HG03521 (cell line): Measurements from ENCODE around the gene B4GALT1.

ENCODE experiments used
- ATAC-seq: cut with Tn5 transposase; IDR thresholded peaks from one replicate; pipeline ENCODE4 v1.9.1; 2021; ENCODE audit warnings: mild to moderate bottlenecking, moderate library complexity; ENCODE audit not compliant: unreplicated experiment

The B4GALT1 gene

DNA sequence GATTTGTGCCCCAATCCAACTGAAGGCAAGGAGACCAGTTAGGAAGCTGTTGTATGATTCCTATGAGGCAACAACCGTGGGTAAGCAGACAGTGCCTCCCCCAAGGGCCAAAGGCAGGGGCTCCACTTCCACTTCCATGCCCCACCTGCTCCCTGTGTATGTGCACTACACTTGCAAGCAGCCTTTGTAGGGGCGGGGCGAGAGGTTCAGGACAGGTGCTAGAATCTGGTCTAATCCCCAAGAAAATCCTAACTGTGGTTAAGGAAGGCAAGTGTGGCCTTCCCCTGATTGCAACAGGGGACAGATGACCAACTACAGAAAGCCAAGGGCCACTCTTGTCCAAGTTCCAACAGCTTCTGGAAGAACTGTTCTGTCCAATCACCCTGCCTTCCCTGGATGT lies 41.7 kb downstream of the B4GALT1 start:
- no peak for ATAC-seq

DNA sequence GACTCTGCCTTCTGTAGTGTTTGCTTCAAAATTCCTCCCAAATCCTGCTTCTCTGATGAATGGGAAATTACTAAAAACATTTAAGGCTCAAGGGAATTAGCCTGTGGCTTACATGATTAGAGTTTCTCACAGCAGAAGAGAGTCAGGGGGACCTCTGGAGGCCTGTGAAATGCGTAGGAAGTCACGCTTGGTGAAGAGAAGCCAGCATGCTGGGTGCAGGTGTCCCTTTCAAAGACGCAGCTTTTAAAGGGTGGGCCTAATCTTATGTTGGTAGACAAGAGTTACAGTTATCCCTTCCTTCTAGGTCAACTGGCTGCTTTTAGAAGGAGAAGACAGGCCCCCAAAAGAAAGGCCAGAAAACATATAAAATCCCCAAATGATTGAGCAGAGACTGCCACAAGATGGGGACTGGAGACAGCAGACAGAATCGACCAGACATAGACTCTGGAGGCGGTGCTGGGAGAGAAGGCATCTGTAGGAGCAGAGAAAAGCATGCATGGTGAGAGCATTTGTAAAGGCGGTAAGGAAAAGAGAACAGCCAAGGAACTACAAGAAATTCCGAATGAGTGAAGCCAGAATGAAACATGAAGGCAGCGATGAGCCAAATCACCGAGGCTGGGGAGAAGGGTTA lies 42.3 kb downstream of the B4GALT1 start:
- no peak for ATAC-seq

DNA sequence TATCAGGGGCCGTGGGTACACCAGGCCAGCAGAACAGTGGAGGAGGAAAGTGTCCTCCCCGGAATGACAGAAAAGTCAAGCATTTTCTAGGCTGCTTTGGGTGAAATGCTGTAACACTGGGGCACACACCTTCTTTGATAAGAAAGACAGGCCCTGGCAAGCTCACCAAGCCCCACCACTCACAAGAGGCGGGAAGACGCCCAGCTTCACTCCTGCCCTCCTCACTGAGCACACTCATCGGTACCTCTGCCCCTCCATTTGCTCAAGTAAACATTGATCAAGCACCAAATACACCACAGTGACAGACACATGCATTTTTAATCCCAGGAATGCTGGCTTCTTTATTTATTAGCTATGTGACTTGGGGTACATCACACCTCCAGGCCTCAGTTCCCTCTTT lies 43.1 kb downstream of the B4GALT1 start:
- no peak for ATAC-seq

DNA sequence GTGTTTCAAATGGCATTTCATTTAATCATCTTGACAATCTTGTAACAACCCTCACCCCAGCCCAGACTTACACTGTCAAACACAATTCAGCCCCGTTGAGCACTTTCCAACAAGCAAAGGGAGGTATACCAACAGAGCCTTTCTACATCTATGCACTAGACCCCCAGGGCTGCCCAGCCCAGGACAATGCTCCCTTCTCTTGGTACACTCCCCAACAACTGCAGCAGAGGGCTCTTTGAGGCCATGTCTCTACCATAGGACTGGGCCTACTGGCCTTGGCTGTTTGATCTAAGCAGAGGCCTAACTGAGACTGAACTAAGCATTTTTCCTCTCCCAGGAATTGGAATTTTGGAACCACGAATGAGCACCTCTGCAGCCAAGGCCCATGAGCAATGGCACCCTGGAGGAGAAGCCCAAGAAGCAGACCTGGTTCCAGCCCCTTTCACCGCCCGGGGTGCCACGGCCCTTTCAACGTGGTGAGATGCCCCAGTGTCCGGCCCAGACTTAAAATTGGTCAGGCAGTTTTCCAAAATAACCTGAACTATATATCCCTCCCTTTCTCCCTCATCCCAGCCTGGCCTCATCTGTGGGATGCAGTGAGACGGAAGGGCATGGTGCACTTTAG lies 43.6 kb downstream of the B4GALT1 start:
- no peak for ATAC-seq

DNA sequence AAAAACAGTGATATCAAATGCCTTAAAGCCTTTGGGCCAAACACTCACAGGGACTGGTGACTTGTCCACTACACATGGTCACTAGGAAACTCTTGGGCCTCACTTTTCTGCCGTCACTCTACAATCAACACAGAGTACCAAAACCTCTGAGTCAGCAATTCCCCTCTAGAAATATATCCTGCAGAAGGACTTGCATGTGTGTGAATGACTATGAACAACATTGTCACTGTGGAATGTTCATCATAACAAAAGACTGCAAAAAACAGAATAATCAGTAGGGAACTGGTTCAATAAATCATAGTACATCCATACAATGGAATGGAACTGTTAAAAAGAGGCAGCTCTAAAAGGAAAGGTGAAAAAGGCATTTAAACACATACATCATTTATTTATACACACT lies 46.5 kb downstream of the B4GALT1 start:
- no peak for ATAC-seq

DNA sequence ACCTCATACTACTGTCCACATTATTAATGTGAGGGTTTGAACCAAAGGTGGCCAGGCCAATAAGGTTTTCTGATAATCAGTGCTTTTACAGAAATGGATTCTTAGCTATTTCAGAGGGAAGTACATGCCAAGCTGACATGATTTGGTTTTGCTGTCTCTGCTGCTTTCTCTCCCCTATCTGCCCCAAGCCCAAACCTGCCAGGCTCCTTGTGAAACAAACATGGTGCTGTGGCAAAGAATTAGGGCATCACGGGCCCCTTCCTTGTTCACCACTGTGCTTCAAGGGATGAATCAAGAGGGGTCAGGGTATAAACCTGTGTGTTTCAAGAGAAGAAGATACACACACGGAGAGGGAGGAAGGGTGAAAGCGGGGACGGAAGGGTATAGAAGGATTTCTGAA lies 49.3 kb downstream of the B4GALT1 start:
- no peak for ATAC-seq

DNA sequence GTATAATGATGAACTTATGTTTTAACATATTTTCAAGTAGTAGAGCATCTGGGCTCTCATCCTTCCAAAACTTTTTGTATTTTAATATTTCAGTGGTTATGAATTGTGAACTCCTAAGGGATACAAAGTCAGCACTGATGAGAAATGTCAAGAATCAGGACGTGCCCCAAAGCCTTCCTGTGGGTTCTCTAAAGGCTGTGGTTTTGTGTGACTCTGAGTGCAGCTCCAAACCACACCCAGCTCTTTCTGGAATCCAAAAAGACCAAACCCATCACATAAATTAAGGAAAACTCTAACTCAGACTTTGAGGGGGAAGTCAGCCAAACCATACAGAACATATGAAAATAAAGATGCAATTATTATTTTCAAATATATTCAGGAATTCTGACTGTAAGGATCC lies 49.8 kb downstream of the B4GALT1 start:
- ATAC-seq, result no peak

DNA sequence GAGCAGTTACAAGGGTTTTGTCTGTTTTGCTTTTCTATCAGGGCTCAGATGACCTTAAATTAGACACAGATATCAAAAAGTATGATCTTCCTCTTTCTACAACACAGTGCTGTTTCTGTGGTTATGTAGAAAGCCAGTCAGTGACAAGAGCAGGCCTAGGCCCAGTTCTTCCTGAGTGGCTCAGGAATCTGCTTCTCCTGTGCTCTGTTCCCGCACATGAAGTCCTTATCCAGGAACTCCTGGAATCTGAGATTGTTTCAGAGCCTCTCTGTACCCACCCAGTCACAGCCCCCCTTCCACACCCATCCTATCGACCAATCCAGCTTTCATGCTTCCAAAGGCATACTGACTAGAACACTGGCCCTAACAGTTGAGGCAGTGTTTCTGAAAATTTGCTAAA lies 50.3 kb downstream of the B4GALT1 start:
- no peak for ATAC-seq

DNA sequence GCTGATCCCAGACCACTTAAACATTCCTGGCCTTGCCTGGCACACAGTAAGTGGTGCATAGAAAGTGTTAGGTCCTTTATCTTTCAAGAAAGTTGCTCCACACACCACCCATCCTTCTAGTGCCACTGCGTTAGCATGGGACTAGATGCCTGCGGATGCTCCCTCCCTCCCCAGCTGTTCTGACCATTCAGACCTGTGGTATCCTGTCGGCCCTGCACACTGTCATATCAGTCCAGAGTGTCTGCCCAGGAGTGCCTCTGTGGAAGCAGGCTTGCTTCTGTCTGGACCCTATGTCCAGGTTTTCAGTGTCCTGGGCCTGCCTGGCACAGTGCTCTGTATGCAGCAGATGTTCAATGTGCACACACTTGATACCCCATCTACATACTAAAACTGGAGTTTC lies 52.4 kb downstream of the B4GALT1 start:
- no peak for ATAC-seq

DNA sequence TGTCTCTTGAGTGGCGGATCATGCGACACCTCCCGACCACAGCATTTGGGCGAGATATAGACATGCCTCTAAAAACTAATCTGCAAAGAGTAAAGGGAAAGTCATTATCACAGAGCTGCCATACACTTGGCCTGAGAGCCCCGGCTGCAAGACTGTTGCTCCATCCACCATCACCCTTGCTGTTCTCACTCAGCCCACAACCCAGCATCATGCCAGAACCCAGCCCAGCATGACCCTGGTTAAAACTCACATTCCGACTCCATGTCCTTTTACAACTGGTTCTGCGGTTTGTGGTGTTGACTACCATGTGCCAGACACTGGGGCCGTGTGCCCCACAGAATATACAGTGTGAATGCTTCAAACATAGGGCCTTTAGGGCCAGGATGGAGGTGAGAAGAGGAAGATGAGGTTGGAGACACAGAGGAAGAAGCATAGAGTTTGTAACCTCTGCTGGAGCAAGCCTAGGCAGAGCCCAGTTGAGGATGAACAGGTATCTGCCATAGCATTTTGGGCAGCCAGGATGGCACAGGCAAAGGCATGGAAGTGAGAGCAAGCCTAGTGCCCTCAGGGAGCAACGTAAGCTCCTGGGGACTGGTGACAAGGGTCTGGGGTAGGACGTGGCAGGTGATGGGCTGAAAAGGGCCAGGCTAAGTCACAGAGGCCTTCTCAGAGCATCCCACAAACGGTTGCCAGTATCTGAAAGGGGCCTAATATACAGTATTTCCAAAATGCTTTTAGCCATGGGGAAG lies 53.2 kb downstream of the B4GALT1 start:
- ATAC-seq, result no peak

DNA sequence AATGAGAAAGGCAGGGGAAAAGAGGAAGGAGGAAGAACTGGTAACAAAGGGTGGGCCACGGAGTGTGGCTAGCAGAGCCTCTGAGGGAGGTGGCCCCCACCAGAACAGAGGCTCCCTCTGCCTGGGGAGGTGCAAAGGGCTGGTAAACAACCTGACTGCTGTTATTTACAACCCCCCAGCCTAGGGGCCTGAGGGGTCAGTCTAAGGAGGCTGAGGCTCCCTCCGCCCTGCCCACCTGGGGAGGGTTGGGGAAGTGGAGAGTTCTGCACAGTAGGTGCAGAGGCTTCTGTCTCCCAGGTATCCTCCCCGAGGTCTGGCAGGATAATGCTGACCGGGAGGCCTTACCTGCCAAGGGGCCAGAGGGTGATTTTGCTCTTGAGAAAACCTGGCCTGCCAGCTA lies 55.0 kb downstream of the B4GALT1 start:
- ATAC-seq, result no peak

DNA sequence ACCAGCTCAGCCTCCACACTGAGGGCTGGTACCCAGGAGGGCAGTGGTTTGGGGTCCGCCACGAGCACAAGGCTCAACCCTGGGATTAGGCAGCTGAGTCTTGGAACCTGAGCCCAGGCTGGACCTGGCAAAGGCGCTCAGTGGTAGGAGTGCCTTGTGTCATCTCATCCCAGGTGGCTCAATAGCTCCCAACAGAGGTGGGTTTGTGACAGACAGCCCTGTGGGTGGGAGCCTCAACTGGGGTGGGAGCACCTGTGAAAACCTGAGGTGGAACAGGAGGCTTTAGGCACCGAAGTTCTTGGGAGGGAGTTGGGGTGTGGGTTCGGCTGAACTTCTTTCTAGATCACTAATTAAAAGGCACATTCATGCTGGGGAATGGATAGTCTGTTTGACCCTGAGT lies 55.5 kb downstream of the B4GALT1 start:
- no peak for ATAC-seq

DNA sequence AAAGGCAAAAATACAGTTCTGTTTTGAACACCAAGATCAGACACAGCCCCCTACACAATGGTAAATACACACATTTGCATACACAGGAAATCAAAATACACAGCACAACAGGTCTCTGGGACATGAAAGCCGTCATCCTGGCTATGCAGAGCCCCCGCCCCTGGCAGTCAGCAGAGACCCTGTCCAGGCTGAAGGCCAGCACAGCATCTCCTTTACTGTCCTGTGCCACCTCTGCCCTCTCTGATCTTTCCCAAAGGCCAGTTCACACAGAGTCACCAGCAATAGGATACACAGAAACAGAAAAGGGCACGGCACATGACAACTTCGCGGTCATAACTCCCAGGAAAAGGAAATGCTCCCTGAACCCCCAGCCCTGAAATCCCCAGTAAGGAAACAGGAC lies 56.5 kb downstream of the B4GALT1 start:
- no peak for ATAC-seq

DNA sequence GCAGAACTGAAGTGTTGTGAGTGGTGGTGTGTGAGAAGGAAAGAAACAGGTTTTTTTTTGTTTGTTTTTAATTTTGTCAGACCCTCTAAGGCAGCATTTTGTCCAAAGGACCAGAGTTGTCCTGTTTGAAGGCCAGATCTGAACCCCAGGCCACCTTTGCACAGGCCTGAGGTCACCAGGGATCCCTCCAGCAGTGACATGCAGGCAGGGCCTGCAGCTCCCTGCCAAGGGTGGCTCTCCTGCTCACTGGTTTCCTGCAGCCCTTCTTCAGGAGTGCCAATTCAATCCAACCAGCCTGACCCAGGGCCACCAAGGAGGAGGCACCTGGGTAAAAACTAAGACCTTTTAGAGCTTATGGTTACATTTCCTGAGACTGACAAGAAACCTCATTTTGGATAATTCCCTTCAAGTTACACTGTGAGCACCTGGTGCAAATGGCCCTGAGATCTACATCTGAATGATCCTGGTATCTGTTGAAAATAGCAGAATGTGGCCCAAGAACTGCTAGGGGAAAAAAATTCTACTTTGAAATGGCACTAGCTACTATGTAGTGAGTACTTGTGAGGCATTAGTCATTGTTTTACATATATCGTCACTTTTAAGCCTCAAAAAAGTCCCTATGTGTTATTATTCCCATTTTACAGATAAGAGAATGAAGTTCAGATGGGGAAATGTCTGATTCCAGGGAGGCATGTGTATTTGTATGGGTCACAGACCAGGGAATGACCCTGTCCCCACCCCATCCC lies 57.1 kb downstream of the B4GALT1 start:
- ATAC-seq, result no peak

DNA sequence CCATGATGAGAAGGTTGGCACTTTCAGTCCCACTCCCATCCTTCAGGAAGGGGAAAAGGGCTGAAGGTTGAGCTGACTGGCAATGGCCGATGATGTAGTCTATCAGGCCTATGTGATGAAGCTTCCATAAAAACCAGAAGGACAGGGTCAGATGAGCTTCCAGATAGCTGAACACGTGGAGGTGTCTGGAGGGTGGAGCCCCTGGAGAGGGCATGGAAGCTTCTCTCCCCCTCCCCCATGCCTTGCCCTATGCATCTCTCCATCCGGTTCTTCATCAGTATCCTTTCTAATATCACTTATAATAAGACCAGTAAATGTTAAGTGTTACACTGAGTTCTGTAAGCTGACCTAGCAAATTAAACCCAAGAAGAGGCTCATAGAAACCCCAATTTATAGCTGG lies 58.0 kb downstream of the B4GALT1 start:
- no peak for ATAC-seq

DNA sequence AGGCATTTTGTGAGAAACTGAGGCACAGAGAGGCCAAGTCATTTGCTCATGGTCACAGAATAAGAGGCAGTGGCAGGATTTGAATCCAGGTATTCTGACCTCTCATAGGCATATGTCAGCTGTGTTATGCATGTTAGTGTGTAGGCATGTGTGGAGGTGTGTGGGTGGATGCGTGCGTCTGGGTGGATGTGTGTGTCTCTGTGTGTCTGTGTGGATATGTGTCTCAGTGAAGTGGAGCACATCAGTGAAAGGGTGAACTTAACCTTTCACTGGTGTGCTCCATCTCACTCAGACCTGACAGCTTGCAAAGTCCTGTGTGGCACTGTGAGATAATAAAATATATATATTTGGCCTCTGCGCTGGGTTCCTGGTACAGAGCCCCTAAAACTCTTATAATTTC lies 58.7 kb downstream of the B4GALT1 start:
- no peak for ATAC-seq

DNA sequence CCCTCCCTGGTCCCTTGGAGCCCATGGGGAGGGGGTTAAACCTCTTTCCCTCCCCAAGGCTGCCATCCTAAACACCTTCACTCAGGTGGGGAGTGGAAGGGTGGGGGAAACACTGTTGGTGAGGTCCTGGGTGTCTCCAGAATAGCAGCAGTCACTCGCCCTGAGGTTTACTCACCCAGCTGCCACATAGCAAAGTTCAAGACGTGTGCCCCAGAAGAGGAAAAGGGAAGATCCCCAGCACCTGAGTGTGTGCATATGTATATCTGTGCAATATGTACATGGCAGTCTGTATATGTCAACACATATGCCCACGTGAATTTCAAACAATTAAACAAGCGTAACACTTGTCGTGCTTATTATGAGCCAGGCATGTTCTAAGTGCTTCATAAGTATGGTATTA lies 59.4 kb downstream of the B4GALT1 start:
- no peak for ATAC-seq

DNA sequence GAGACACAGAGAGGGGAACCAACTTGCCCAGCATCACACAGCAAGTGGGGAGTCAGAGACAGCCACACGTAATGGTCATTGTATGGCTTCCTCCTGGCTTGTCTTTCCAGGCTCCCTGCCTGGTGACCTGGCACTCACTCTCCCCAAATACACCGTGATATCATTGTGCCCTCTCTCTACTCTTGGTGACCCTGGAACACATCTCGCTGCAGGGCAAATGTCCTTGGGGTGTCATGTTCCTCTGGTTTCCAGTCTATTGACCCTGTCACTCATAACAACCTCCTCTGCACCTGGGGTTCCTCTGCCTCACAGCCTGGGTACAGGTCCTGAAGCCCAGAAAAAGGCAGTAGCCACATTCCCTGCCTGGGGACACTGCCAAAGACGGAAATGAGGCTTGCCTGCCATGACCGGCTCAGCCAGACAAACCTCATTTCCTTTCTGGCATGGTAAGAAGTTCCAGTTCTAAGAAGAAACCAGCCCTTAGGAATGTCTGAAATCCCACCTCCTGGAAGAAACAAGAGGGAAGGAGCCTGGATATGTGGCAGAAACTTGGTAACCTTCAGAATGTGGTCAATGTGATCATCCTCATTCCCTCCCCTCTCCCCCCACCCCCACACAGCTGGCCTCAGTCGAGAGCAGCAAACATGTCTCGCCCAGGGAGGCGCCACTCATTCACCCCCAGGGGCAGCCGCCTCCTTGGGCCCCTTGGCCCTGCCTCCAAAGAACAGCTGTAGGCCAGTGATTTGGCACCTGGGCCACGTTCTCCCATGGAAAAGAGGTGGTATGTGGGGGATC lies 60.1 kb downstream of the B4GALT1 start:
- ATAC-seq, result no peak

DNA sequence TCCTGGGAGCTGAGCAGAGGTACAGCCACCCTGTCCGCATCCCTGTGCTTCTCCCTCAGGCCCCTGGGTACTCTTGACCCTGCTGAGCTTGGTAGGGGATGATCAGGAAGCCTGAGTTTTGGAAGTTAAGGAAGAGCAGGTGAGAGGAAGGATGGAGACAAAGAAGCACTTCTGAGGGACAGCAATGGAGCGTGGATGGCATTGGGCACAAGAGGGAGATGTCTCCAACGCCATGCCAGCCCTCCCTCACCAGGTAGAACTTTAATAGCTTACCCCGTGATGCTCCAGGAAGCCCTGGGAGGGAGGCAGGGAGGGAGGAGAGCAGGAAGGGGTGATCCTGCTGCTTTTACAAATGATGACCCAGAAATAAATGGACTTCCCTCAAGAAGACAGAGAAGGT lies 60.8 kb downstream of the B4GALT1 start:
- no peak for ATAC-seq

DNA sequence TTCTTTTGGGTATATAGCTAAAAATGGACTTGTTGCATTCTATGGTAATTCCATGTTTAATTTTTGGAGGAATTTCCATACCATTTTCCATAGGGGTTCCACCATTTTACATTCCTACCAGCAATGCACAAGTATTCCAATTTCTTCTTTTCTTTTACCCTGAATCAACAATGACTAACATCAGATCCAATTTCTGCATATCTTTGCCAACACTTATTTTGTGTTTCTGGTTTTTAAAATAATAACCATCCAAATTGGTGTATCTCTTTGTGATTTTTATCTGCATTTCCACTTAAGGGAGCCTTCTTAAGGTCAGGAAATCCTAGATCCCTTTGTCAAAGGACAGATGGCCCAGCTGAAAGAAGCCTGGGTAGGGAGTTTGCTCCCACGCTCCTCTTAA lies 61.2 kb downstream of the B4GALT1 start:
- no peak for ATAC-seq

DNA sequence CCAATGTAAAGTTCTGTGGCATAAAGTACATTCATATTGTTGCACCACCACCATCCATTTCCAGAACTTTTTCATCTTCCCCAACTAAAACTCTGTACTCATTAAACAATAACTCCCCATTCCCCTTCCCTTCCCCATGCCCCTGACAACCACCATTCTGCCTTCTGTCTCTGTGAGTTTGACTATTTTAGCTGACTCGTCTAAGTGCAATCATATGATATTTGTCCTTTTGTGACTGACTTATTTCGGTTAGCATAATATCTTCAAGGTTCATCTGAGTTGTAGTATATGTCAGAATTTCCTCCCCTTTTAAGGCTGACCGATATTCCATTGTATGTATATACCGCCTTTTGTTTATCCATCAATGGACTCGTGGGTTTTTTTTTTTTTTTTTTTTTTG lies 61.6 kb downstream of the B4GALT1 start:
- no peak for ATAC-seq
